PC-3 (cell line): ENCODE measurements around the gene PKN2. TPM values are rescaled to one million over a fixed set of nuclear protein-coding genes. Genes with fewer than 3 reads are reported as not detected.

Source experiments
- ATAC-seq: fragments of 200-7000 bp; cut with Tn5 transposase; 2 replicates; pipeline ENCODE4 v1.9.1; 2020; ENCODE audit warnings: mild to moderate bottlenecking, moderate library complexity
- BruUV-seq: library from RNA; stranded (reverse); fragments of 400-500 nt; replicated peaks from 2 replicates; lab custom pipeline; 2021; lab: Mats Ljungman, UMichigan
- CTCF ChIA-PET: fragments of 300-600 bp; sonication (Branson Sonifier 250); formaldehyde crosslinking; loops from one replicate; lab custom pipeline; 2022; ENCODE audit warnings: antibody characterized with exemption; lab: Charles Lee
- POLR2A ChIA-PET: fragments of 300-600 bp; sonication (Branson Sonifier 250); formaldehyde crosslinking; loops from one replicate; lab custom pipeline; 2022; ENCODE audit warnings: antibody characterized with exemption; ENCODE audit not compliant: unreplicated experiment; lab: Charles Lee
- DNase-seq: peaks from one replicate; pipeline ENCODE4 v3.0.0-alpha.2; 2015
- H2AFZ ChIP-seq: fragments of 300-600 bp; sonication (generic); 2 replicates; pipeline ENCODE4 v1.6.0; 2016; ENCODE audit warnings: antibody characterized with exemption, low read length
- H3F3A ChIP-seq: fragments of 300-600 bp; sonication (generic); one replicate; pipeline ENCODE4 v1.6.0; 2017; ENCODE audit warnings: antibody characterized with exemption, low read length, control low read depth, mild to moderate bottlenecking; ENCODE audit not compliant: unreplicated experiment
- H3K27ac ChIP-seq: fragments of 300-600 bp; sonication (generic); 2 replicates; pipeline ENCODE4 v1.5.1; 2016; ENCODE audit warnings: mild to moderate bottlenecking, low read length
- H3K27me3 ChIP-seq: fragments of 300-600 bp; sonication (generic); 2 replicates; pipeline ENCODE4 v1.6.1; 2016; ENCODE audit warnings: low read length, mixed read lengths
- H3K36me3 ChIP-seq: fragments of 300-600 bp; sonication (generic); 2 replicates; pipeline ENCODE4 v1.6.1; 2016; ENCODE audit warnings: low read depth, mixed run types, low read length, mixed read lengths
- H3K4me1 ChIP-seq: fragments of 300-600 bp; sonication (generic); 2 replicates; pipeline ENCODE4 v1.5.1; 2016; ENCODE audit warnings: low read length; ENCODE audit not compliant: insufficient read depth
- H3K4me2 ChIP-seq: fragments of 300-600 bp; sonication (generic); 2 replicates; pipeline ENCODE4 v1.6.0; 2016; ENCODE audit warnings: low read length
- H3K4me3 ChIP-seq: fragments of 300-600 bp; sonication (generic); 2 replicates; pipeline ENCODE4 v1.5.1; 2016; ENCODE audit warnings: mild to moderate bottlenecking, low read length, mixed read lengths
- H3K79me2 ChIP-seq: fragments of 300-600 bp; sonication (generic); 2 replicates; pipeline ENCODE4 v1.6.1; 2017; ENCODE audit warnings: low read length, mixed read lengths
- H3K9ac ChIP-seq: fragments of 300-600 bp; sonication (generic); 2 replicates; pipeline ENCODE4 v1.6.0; 2016; ENCODE audit warnings: mild to moderate bottlenecking, low read length
- H3K9me2 ChIP-seq: fragments of 300-600 bp; sonication (generic); replicated peaks from 2 replicates; pipeline ENCODE4 v1.6.1; 2016; ENCODE audit warnings: mixed run types, low read length, mixed read lengths
- H3K9me3 ChIP-seq: fragments of 300-600 bp; sonication (generic); 2 replicates; pipeline ENCODE4 v1.6.1; 2016; ENCODE audit warnings: low read length, mixed read lengths
- H4K20me1 ChIP-seq: fragments of 300-600 bp; sonication (generic); 2 replicates; pipeline ENCODE4 v1.6.1; 2016; ENCODE audit warnings: low read length, mixed read lengths
- EZH2 ChIP-seq: fragments of 300-600 bp; sonication (generic); IDR thresholded peaks from one replicate; pipeline ENCODE4 v1.6.1; 2017; ENCODE audit warnings: antibody characterized with exemption, mild to moderate bottlenecking, low read length; ENCODE audit not compliant: unreplicated experiment
- EZH2phosphoT487 ChIP-seq: fragments of 300-600 bp; sonication (generic); IDR thresholded peaks from 2 replicates; pipeline ENCODE4 v1.6.1; 2018; ENCODE audit warnings: mild to moderate bottlenecking, antibody characterized with exemption, low read length, borderline replicate concordance
- intact Hi-C: fragments of 100-400 bp; cut with micrococcal nuclease; formaldehyde crosslinking; loops from 2 replicates; pipeline ENCODE4 v1.9.0; 2023
- total RNA-seq: library from RNA; depleted of rRNA; stranded (reverse); fragments of >200 nt; gene quantifications from 2 replicates; pipeline ENCODE4 v1.2.3, GENCODE V29; 2014
- TF ChIP-seq, protein P1 (sequence below): fragments of 300-600 bp; sonication (generic); conservative IDR thresholded peaks from 2 replicates; pipeline ENCODE4 v1.5.1; 2017; ENCODE audit warnings: antibody characterized with exemption, low read depth, mild to moderate bottlenecking, low read length

PKN2 gene
- total RNA-seq, 1 experiment from 2014 or later, result 20.8 TPM

DNA sequence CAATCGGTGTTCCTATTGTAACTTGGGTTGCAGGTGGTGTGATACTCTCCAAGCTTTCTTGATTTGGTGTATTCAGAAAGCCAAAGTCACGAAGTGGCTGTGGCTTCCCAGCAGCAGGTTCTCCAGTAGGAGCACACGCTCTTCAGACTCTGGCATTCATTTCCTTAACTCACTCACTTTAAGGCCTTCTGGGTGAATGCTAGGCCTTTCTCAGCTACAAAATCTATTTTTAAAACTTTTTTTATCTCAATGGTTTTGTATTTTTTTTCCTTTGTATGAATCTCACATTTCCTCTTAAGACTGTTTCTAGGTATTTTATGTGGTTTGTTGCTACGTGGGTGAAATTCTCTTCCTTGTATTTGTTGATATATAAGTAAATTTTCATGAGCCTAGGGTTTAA is 22.9 kb upstream of the PKN2 start:
- ATAC-seq (no peak), DNase-seq (no peak)
- Histone ChIP-seq H3K9me3 (no peaks in the 10 kb centered on the region), H2AFZ (no peak overlapping the region), H3K27ac (no peak overlapping the region), H3K36me3 (no peaks in the 10 kb centered on the region), H3F3A (no peaks in the 10 kb centered on the region), H3K9ac (no peak overlapping the region), H3K4me1 (peaks cover 4% of the 10 kb centered on the region; the same call in 1 of the 2 replicates), H3K27me3 (no peaks in the 10 kb centered on the region), H4K20me1 (no peaks in the 10 kb centered on the region), H3K4me3 (no peak overlapping the region), H3K79me2 (no peaks in the 10 kb centered on the region), H3K4me2 (no peak overlapping the region), H3K9me2 (no peaks in the 10 kb centered on the region)
- no TSS peak for BruUV-seq
- intact Hi-C loops, result no loop called here
- CTCF ChIA-PET, result interaction anchor here (0.7 kb wide), 1 partner anchor 10 kb away, joined by 5 read pairs; no protein-coding TSS in a partner anchor
- POLR2A ChIA-PET, result no interaction called here
- TF ChIP-seq EZH2phosphoT487 (no peak), EZH2 (no peak)
- TF ChIP-seq, protein P1, sequence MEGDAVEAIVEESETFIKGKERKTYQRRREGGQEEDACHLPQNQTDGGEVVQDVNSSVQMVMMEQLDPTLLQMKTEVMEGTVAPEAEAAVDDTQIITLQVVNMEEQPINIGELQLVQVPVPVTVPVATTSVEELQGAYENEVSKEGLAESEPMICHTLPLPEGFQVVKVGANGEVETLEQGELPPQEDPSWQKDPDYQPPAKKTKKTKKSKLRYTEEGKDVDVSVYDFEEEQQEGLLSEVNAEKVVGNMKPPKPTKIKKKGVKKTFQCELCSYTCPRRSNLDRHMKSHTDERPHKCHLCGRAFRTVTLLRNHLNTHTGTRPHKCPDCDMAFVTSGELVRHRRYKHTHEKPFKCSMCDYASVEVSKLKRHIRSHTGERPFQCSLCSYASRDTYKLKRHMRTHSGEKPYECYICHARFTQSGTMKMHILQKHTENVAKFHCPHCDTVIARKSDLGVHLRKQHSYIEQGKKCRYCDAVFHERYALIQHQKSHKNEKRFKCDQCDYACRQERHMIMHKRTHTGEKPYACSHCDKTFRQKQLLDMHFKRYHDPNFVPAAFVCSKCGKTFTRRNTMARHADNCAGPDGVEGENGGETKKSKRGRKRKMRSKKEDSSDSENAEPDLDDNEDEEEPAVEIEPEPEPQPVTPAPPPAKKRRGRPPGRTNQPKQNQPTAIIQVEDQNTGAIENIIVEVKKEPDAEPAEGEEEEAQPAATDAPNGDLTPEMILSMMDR, result no peak

DNA sequence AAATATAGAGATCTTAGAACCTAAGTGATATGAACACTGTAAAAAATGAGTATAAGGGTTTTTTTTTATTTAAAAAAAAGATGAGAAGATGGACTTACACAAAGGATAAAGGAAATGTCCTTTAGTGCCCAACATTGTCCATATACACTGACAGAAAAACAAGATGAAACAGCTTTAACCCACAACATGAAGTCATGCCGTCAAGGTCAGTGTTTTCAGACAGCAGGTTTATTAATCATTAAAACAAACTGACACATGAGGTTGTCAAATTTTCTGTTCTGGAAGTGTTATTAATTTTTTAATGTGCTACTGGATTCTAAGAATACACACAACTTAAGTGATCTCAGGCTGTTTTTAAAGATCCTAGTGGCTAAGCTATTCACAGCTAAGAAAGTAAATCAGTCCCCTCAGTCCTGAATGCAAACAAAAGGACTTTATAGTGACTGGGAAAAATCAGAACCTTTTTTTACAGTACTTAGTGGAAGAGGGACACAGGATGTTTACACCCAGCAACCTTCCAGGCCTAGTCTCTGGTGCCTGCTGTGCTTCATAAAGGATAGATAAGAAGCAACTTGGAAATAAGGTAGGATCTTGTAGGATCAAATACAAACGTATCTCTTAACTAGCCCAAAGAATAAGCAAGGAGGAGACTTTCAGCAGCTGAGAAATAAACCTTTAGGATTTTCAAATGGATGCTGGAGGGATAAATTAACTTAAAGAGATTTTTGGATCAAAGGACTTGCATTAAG is 21.9 kb upstream of the PKN2 start:
- H3K36me3 ChIP-seq, result no peaks in the 10 kb centered on the region
- H3K4me1 ChIP-seq, result peaks cover 4% of the 10 kb centered on the region; the same call in 1 of the 2 replicates
- CTCF ChIA-PET, result no interaction called here
- ATAC-seq, result no peak
- H3K9ac ChIP-seq, result no peak overlapping the region
- H3K27me3 ChIP-seq, result no peaks in the 10 kb centered on the region
- intact Hi-C loops, result no loop called here
- TF ChIP-seq, protein P1, result no peak
- TF ChIP-seq EZH2 (no peak), EZH2phosphoT487 (no peak)
- no TSS peak for BruUV-seq
- POLR2A ChIA-PET, result no interaction called here
- no peak overlapping the region for H3K4me3 ChIP-seq
- H3F3A ChIP-seq, result no peaks in the 10 kb centered on the region
- no peaks in the 10 kb centered on the region for H3K79me2 ChIP-seq
- no peak overlapping the region for H3K27ac ChIP-seq
- no peak overlapping the region for H3K4me2 ChIP-seq
- no peaks in the 10 kb centered on the region for H3K9me2 ChIP-seq
- no peak for DNase-seq
- no peaks in the 10 kb centered on the region for H3K9me3 ChIP-seq
- no peak overlapping the region for H2AFZ ChIP-seq
- H4K20me1 ChIP-seq, result no peaks in the 10 kb centered on the region

DNA sequence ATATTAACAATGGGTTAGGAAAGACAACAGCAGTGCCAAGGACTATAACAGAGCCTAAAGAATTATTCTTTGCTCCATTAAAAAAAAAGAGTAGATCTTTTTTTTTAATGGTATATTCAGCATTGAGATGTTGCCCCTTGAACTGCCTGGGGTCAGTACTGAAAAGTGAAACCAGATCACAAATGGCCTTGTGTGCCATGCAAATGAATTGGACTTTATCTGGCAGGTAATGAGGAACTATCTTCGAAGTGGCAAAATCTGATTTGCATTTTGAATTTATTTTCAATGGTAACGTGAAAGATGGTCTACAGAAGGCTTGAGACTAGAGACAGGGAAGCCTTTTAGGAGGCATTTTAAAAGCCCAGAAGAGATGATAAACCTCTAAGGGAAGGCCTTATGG is 21.4 kb upstream of the PKN2 start:
- H3K4me2 ChIP-seq, result no peak overlapping the region
- H3K79me2 ChIP-seq, result no peaks in the 10 kb centered on the region
- ChIA-PET POLR2A (no interaction called here), CTCF (no interaction called here)
- ATAC-seq (no peak), DNase-seq (no peak)
- H3K4me1 ChIP-seq, result peaks cover 4% of the 10 kb centered on the region; the same call in 1 of the 2 replicates
- no peaks in the 10 kb centered on the region for H3K9me3 ChIP-seq
- no peaks in the 10 kb centered on the region for H3K9me2 ChIP-seq
- no peaks in the 10 kb centered on the region for H3K27me3 ChIP-seq
- no peak overlapping the region for H3K9ac ChIP-seq
- no peaks in the 10 kb centered on the region for H4K20me1 ChIP-seq
- no peak overlapping the region for H2AFZ ChIP-seq
- no peak overlapping the region for H3K27ac ChIP-seq
- no peaks in the 10 kb centered on the region for H3K36me3 ChIP-seq
- TF ChIP-seq EZH2, result no peak
- no peak for TF ChIP-seq EZH2phosphoT487
- TF ChIP-seq, protein P1, result no peak
- intact Hi-C loops, result no loop called here
- BruUV-seq, result no TSS peak
- H3F3A ChIP-seq, result no peaks in the 10 kb centered on the region
- H3K4me3 ChIP-seq, result no peak overlapping the region
